HepG2 (cell line): ENCODE data around the gene RASGRF1. TPM values are rescaled to one million over a fixed set of nuclear protein-coding genes. Genes with fewer than 3 reads are reported as not detected.

Experiments
- ATAC-seq: fragments of 200-7000 bp; cut with Tn5 transposase; 3 replicates; pipeline ENCODE4 v1.9.1; 2020; ENCODE audit warnings: mild to moderate bottlenecking, moderate library complexity
- BruUV-seq: library from RNA; stranded (reverse); fragments of 400-500 nt; replicated peaks from 2 replicates; lab custom pipeline; 2021; lab: Mats Ljungman, UMichigan
- CTCF ChIA-PET: fragments of 300-600 bp; formaldehyde crosslinking; extraction: SDS; loops from one replicate; lab custom pipeline; 2021; ENCODE audit warnings: low total read pairs, inconsistent platforms, low intra/inter-chr PET ratio; lab: Yijun Ruan, JAX
- POLR2A ChIA-PET: fragments of 350-600 bp; sonication (Branson Sonifier 250); formaldehyde crosslinking; loops from one replicate; lab custom pipeline; 2020; ENCODE audit warnings: antibody characterized with exemption, inconsistent platforms; lab: Yijun Ruan, JAX
- DNase-seq: peaks from one replicate; pipeline ENCODE4 v3.0.0-alpha.2; 2015; ENCODE audit warnings: low spot score
- FAIRE-seq: peaks from 3 replicates; lab custom pipeline; 2011; peaks lifted over from hg19 to GRCh38; lab: Jason Lieb, UNC
- H2AFZ ChIP-seq: one replicate; pipeline ENCODE4 v1.6.1; 2011; ENCODE audit warnings: low read length, inconsistent platforms
- H3K27ac ChIP-seq: fragments of 300-600 bp; 3 replicates; pipeline ENCODE4 v1.8.0; 2011; ENCODE audit warnings: mixed run types, mild to moderate bottlenecking, mixed read lengths, low read length, inconsistent platforms; ENCODE audit not compliant: insufficient read depth; ENCODE audit errors: extremely low read length
- H3K27me3 ChIP-seq, 2 experiments: fragments of 200-600 bp in 1 of 2; 2 replicates in 1 of 2; 3 replicates in 1 of 2; pipeline versions ENCODE4 v1.6.0 to v1.8.0; 2011; ENCODE audit warnings: low read length in 2 of 2, mild to moderate bottlenecking in 2 of 2, moderate library complexity in 2 of 2, inconsistent platforms in 1 of 2; ENCODE audit not compliant: insufficient read depth in 2 of 2, control insufficient read depth in 1 of 2
- H3K36me3 ChIP-seq, 2 experiments: fragments of 200-600 bp in 1 of 2; replicated peaks in 1 of 2; 2 replicates in 1 of 2; 3 replicates in 1 of 2; pipeline versions ENCODE4 v1.5.1 to v1.8.0; 2011; ENCODE audit warnings: low read length in 2 of 2, inconsistent platforms in 1 of 2; ENCODE audit not compliant: insufficient read depth in 2 of 2, control insufficient read depth in 1 of 2
- H3K4me1 ChIP-seq: 2 replicates; pipeline ENCODE4 v1.5.1; 2012; ENCODE audit warnings: low read length, inconsistent platforms; ENCODE audit not compliant: insufficient read depth
- H3K4me2 ChIP-seq: 2 replicates; pipeline ENCODE4 v1.6.0; 2011; ENCODE audit warnings: low read depth, low read length, inconsistent platforms
- H3K4me3 ChIP-seq, 3 experiments: fragments of 200-600 bp in 1 of 3; sonication (generic), shearing (Covaris generic) in 1 of 3; replicated peaks in 1 of 3; 2 replicates each; pipeline ENCODE4 v1.5.1; 2011 to 2016; ENCODE audit warnings: low read length in 3 of 3, inconsistent platforms in 2 of 3, low read depth in 2 of 3, mild to moderate bottlenecking in 2 of 3, control low read depth in 1 of 3, mixed read lengths in 1 of 3; ENCODE audit not compliant: insufficient read depth in 1 of 3
- H3K79me2 ChIP-seq: one replicate; pipeline ENCODE4 v1.6.1; 2011; ENCODE audit warnings: low read length, inconsistent platforms; ENCODE audit not compliant: insufficient read depth
- H3K9ac ChIP-seq: 2 replicates; pipeline ENCODE4 v1.6.0; 2011; ENCODE audit warnings: mild to moderate bottlenecking, low read depth, low read length, inconsistent platforms; ENCODE audit not compliant: insufficient read depth
- H3K9me3 ChIP-seq: 2 replicates; pipeline ENCODE4 v1.5.1; 2012; ENCODE audit warnings: mild to moderate bottlenecking, low read length
- H4K20me1 ChIP-seq: 2 replicates; pipeline ENCODE4 v1.6.0; 2011; ENCODE audit warnings: inconsistent platforms, mild to moderate bottlenecking, low read length, moderate library complexity; ENCODE audit not compliant: insufficient read depth
- CCDC6 ChIP-seq: sonication (generic); formaldehyde crosslinking; IDR thresholded peaks from 2 replicates; pipeline ENCODE4 v1.8.1; 2022; ENCODE audit warnings: mild to moderate bottlenecking, missing genetic modification reagents, moderate library complexity
- ISX ChIP-seq: sonication (generic); formaldehyde crosslinking; conservative IDR thresholded peaks from 2 replicates; pipeline ENCODE4 v1.5.0; 2020; ENCODE audit warnings: missing genetic modification reagents
- KDM1A ChIP-seq: IDR thresholded peaks from 2 replicates; pipeline ENCODE4 v1.6.1; 2016; ENCODE audit warnings: missing compliant biosample characterization
- MBD4 ChIP-seq: IDR thresholded peaks from 2 replicates; pipeline ENCODE4 v1.6.1; 2012; ENCODE audit warnings: low read length, inconsistent platforms, borderline replicate concordance
- POLR2A ChIP-seq, 2 experiments: IDR thresholded peaks; 2 replicates each; pipeline ENCODE4 v1.6.1; 2011; ENCODE audit warnings: low read depth in 2 of 2, low read length in 2 of 2, mild to moderate bottlenecking in 1 of 2, moderate library complexity in 1 of 2; ENCODE audit not compliant: insufficient read depth in 1 of 2
- SNAPC2 ChIP-seq: sonication (generic); formaldehyde crosslinking; IDR thresholded peaks from 2 replicates; pipeline ENCODE4 v1.8.1; 2022; ENCODE audit warnings: mild to moderate bottlenecking, missing genetic modification reagents
- TCF7L2 ChIP-seq: IDR thresholded peaks from 2 replicates; pipeline ENCODE4 v1.6.1; 2011; ENCODE audit warnings: mild to moderate bottlenecking, low read depth, low read length, moderate library complexity
- ZBTB7A ChIP-seq: sonication (generic); formaldehyde crosslinking; IDR thresholded peaks from 2 replicates; pipeline ENCODE4 v1.8.0; 2022; ENCODE audit warnings: mild to moderate bottlenecking, missing genetic modification reagents
- ZNF501 ChIP-seq: sonication (generic); formaldehyde crosslinking; IDR thresholded peaks from 2 replicates; pipeline ENCODE4 v1.5.1; 2020; ENCODE audit warnings: mild to moderate bottlenecking, moderate library complexity, missing genetic modification reagents
- ZNF678 ChIP-seq: sonication (generic); formaldehyde crosslinking; IDR thresholded peaks from 2 replicates; pipeline ENCODE4 v1.4.0; 2020; ENCODE audit warnings: mild to moderate bottlenecking, missing genetic modification reagents
- ZNF841 ChIP-seq: sonication (generic); formaldehyde crosslinking; IDR thresholded peaks from 2 replicates; pipeline ENCODE4 v1.8.1; 2023; ENCODE audit warnings: missing genetic modification reagents, borderline replicate concordance
- WGBS: methylation state at CpG from one replicate; pipeline ENCODE4 v1.1.6; 2017; ENCODE audit warnings: low lambda C conversion rate; 5-methylcytosine and 5-hydroxymethylcytosine counted together
- in situ Hi-C: cut with HindIII; loops from 2 replicates; pipeline ENCODE4 v1.10.0; 2017; ENCODE audit warnings: low pct_unique_long_range_greater_than_20kb; ENCODE audit not compliant: extremely low pct_ligation_motif_present
- intact Hi-C: fragments of 100-400 bp; cut with micrococcal nuclease; formaldehyde crosslinking; loops from one replicate; pipeline ENCODE4 v1.10.0; 2022; ENCODE audit not compliant: unreplicated experiment
- polyA plus RNA-seq, 8 experiments: library from polyadenylated mRNA; depleted of rRNA in 3 of 8; stranded (reverse) in 7 of 8; unstranded in 1 of 8; fragments of >200 nt; fragmentation: Illumina TruSeq in 4 of 8; extraction: Trizol in 4 of 8; gene quantifications; 2 replicates each; pipeline versions ENCODE4 v1.2.1 to v1.2.3, GENCODE V29; 2011 to 2016; ENCODE audit warnings: low read depth in 4 of 8, missing spikeins in 1 of 8, mixed read lengths in 1 of 8; ENCODE audit not compliant: insufficient read depth in 1 of 8
- total RNA-seq, 5 experiments: library from RNA; depleted of rRNA; stranded (reverse); fragments of >200 nt; fragmentation: Illumina TruSeq; extraction: Trizol; gene quantifications; 2 replicates each; pipeline ENCODE4 v1.2.3, GENCODE V29; 2016; ENCODE audit warnings: low read depth in 1 of 5
- TF ChIP-seq, protein P1 (sequence below): sonication (generic); formaldehyde crosslinking; IDR thresholded peaks from 2 replicates; pipeline ENCODE4 v1.5.0; 2020; ENCODE audit warnings: missing genetic modification reagents

Gene RASGRF1
- total and polyA plus RNA-seq, 2 of the 13 experiments (the other 11 are each of a cell fraction or from before 2014, with no cell fraction given), result 0.55 to 3.0 TPM

- in situ Hi-C loops, result no loop called here
- H3K27ac ChIP-seq, result no peak overlapping the region
Measured at GRCh38 chr15:79132770-79133169, 42.2 kb upstream of the RASGRF1 start.

DNA sequence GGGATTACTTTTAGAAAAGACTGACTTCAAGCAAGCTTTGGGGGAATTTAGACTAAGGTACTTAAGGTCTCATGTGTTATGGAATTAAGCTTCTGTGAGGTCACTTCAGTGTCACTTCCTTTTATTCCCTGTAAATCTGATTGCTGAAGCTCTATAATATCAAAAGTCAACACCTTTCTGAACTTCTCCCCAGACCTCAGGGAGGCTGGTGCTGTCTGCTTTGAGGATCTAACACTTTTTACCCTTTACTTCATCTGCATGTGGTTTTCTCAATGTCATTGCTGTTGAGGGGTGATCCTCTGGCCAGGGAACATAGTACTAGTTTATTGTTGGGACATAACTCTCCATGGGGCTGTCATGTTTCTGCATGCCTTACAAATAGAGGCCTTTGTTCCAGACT lies 41.8 kb upstream of the RASGRF1 start:
- no peak overlapping the region for H3K9ac ChIP-seq
- H3K27me3 ChIP-seq, result peaks cover 0 to 6% of the 10 kb centered on the region in 2 experiments; a peak in 2 of 5 replicates
- ChIA-PET CTCF (no interaction called here), POLR2A (no interaction called here)
- no peaks in the 10 kb centered on the region for H4K20me1 ChIP-seq
- no peaks in the 10 kb centered on the region for H3K4me1 ChIP-seq
- intact Hi-C loops, result no loop called here
- H3K79me2 ChIP-seq, result no peaks in the 10 kb centered on the region
- H2AFZ ChIP-seq, result no peak overlapping the region
- FAIRE-seq (no peak), ATAC-seq (no peak), DNase-seq (no peak)
- TF ChIP-seq CCDC6 (CRISPR knock-in tag) (no peak), ZBTB7A (CRISPR knock-in tag) (no peak)
- TF ChIP-seq, protein P1, sequence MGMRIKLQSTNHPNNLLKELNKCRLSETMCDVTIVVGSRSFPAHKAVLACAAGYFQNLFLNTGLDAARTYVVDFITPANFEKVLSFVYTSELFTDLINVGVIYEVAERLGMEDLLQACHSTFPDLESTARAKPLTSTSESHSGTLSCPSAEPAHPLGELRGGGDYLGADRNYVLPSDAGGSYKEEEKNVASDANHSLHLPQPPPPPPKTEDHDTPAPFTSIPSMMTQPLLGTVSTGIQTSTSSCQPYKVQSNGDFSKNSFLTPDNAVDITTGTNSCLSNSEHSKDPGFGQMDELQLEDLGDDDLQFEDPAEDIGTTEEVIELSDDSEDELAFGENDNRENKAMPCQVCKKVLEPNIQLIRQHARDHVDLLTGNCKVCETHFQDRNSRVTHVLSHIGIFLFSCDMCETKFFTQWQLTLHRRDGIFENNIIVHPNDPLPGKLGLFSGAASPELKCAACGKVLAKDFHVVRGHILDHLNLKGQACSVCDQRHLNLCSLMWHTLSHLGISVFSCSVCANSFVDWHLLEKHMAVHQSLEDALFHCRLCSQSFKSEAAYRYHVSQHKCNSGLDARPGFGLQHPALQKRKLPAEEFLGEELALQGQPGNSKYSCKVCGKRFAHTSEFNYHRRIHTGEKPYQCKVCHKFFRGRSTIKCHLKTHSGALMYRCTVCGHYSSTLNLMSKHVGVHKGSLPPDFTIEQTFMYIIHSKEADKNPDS (CRISPR knock-in tag), result no peak
- peaks cover 14% of the 10 kb centered on the region; the same call in 1 of the 2 replicates for H3K9me3 ChIP-seq
- H3K4me3 ChIP-seq, result no peak overlapping the region
- no peaks in the 10 kb centered on the region for H3K36me3 ChIP-seq
- H3K4me2 ChIP-seq, result no peak overlapping the region
- no peak overlapping the region for H3K27ac ChIP-seq
- no TSS peak for BruUV-seq
- in situ Hi-C loops, result no loop called here

More at GRCh38 chr15:79132770-79133169, 42.2 kb upstream of the RASGRF1 start:
- Histone ChIP-seq H3K4me1 (no peaks in the 10 kb centered on the region), H3K36me3 (no peaks in the 10 kb centered on the region), H2AFZ (no peak overlapping the region), H3K9me3 (peaks cover 14% of the 10 kb centered on the region; the same call in 1 of the 2 replicates), H3K4me2 (no peak overlapping the region), H4K20me1 (no peaks in the 10 kb centered on the region), H3K79me2 (no peaks in the 10 kb centered on the region), H3K27me3 (peaks cover 0 to 6% of the 10 kb centered on the region in 2 experiments; a peak in 1 of 5 replicates), H3K9ac (no peak overlapping the region), H3K4me3 (no peak overlapping the region)
- WGBS, result 0% methylated on average over 1 of the region's 1 CpG
- no TSS peak for BruUV-seq
- DNase-seq (no peak), ATAC-seq (no peak), FAIRE-seq (no peak)
- ChIA-PET CTCF (no interaction called here), POLR2A (no interaction called here)
- TF ChIP-seq ZNF678 (no peak), ISX (CRISPR knock-in tag) (no peak), POLR2A (IDR thresholded peaks at IDR 0.05; ENCODE audit: insufficient read depth in 1 of 2, low read depth in 2 of 2, low read length in 2 of 2) (no peak), ZNF501 (CRISPR knock-in tag) (no peak), SNAPC2 (CRISPR knock-in tag) (no peak), KDM1A (CRISPR knock-in tag) (no peak), MBD4 (no peak), TCF7L2 (no peak), ZNF841 (no peak)
- intact Hi-C loops, result no loop called here
